PC-9 (cell line): Measurements from ENCODE around the gene SLAIN2. TPM values are rescaled to one million over a fixed set of nuclear protein-coding genes. Genes with fewer than 3 reads are reported as not detected.

ENCODE experiments used
- BruUV-seq: library from RNA; stranded (reverse); fragments of 400-500 nt; replicated peaks from 2 replicates; lab custom pipeline; 2021; lab: Mats Ljungman, UMichigan
- CTCF ChIA-PET: fragments of 300-600 bp; sonication (Branson Sonifier 250); formaldehyde crosslinking; loops from one replicate; lab custom pipeline; 2022; ENCODE audit warnings: antibody characterized with exemption; lab: Charles Lee
- POLR2A ChIA-PET: fragments of 300-600 bp; sonication (Branson Sonifier 250); formaldehyde crosslinking; loops from one replicate; lab custom pipeline; 2022; ENCODE audit warnings: antibody characterized with exemption; ENCODE audit not compliant: unreplicated experiment; lab: Charles Lee
- DNase-seq, 2 experiments: peaks; one replicate each; pipeline versions ENCODE4 v3.0.0 to v3.0.0-alpha.2; 2015 to 2022; ENCODE audit warnings: mixed read lengths in 1 of 2
- H2AFZ ChIP-seq: fragments of 200-600 bp; sonication (generic); 2 replicates; pipeline ENCODE4 v1.8.1; 2017; ENCODE audit warnings: antibody characterized with exemption
- H3F3A ChIP-seq: fragments of 200-600 bp; sonication (generic); 2 replicates; pipeline ENCODE4 v1.8.1; 2017; ENCODE audit warnings: antibody characterized with exemption, mild to moderate bottlenecking, low read depth; ENCODE audit not compliant: insufficient read depth
- H3K27ac ChIP-seq: fragments of 200-600 bp; sonication (generic); 2 replicates; pipeline ENCODE4 v1.6.1; 2016; ENCODE audit warnings: mixed run types
- H3K27me3 ChIP-seq: fragments of 200-600 bp; sonication (generic); 2 replicates; pipeline ENCODE4 v1.6.1; 2016; ENCODE audit warnings: low read depth, mixed run types; ENCODE audit not compliant: insufficient read depth
- H3K36me3 ChIP-seq: fragments of 200-600 bp; sonication (generic); 2 replicates; pipeline ENCODE4 v1.6.1; 2016; ENCODE audit warnings: low read depth, mixed run types
- H3K4me1 ChIP-seq: fragments of 200-600 bp; sonication (generic); replicated peaks from 2 replicates; pipeline ENCODE4 v1.6.1; 2016; ENCODE audit warnings: mixed run types; ENCODE audit not compliant: insufficient read depth
- H3K4me2 ChIP-seq: fragments of 200-600 bp; sonication (generic); 2 replicates; pipeline ENCODE4 v1.6.1; 2017; ENCODE audit warnings: mixed run types
- H3K4me3 ChIP-seq: fragments of 200-600 bp; sonication (generic); 2 replicates; pipeline ENCODE4 v1.6.1; 2016; ENCODE audit warnings: mixed run types
- H3K79me2 ChIP-seq: fragments of 200-600 bp; sonication (generic); 2 replicates; pipeline ENCODE4 v1.6.1; 2017; ENCODE audit warnings: low read depth, mixed run types
- H3K9me2 ChIP-seq: fragments of 200-600 bp; sonication (generic); 2 replicates; pipeline ENCODE4 v1.8.1; 2017; ENCODE audit warnings: mild to moderate bottlenecking; ENCODE audit not compliant: insufficient read depth
- H3K9me3 ChIP-seq: fragments of 200-600 bp; sonication (generic); 2 replicates; pipeline ENCODE4 v1.8.1; 2016; ENCODE audit warnings: low read depth; ENCODE audit not compliant: insufficient read depth
- H4K20me1 ChIP-seq: fragments of 200-600 bp; sonication (generic); 2 replicates; pipeline ENCODE4 v1.8.1; 2017; ENCODE audit not compliant: insufficient read depth
- EZH2 ChIP-seq: fragments of 200-600 bp; sonication (generic); IDR thresholded peaks from 2 replicates; pipeline ENCODE4 v1.8.0; 2017; ENCODE audit warnings: antibody characterized with exemption, low read depth
- intact Hi-C: fragments of 100-400 bp; cut with micrococcal nuclease; formaldehyde crosslinking; loops from one replicate; pipeline ENCODE4 v1.10.0; 2022; ENCODE audit not compliant: unreplicated experiment
- total RNA-seq: library from RNA; stranded (reverse); gene quantifications from 2 replicates; pipeline ENCODE4 v1.2.3, GENCODE V29; 2021
- TF ChIP-seq, protein P1 (sequence below): fragments of 200-600 bp; sonication (generic); conservative IDR thresholded peaks from 2 replicates; pipeline ENCODE4 v1.6.1; 2017; ENCODE audit warnings: mixed run types, antibody characterized with exemption, mild to moderate bottlenecking, moderate library complexity

The SLAIN2 gene
- total RNA-seq, 1 experiment from 2014 or later, result 70.4 TPM

DNA sequence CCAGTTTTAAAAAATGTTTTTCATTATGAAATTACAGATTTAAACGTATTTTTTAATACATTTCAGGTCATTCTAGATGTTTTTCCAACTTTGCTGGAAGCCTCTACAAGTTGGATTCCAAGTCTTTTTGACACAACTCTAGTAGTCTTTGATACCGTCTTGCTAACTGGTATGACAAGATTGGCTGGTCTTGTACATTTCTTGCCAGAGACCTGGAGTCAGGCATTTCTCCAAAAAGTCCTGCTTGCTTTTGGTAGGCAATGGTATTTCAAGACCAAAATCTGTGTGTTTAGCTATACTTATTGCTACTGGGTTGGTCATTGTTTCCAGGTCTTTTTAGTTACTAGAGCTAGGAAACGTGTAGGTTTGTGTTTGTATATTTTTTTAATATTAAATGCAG, 64.6 kb downstream of the SLAIN2 start:
- H3K27ac ChIP-seq, result no peak overlapping the region
- H3K79me2 ChIP-seq, result no peaks in the 10 kb centered on the region
- no peaks in the 10 kb centered on the region for H4K20me1 ChIP-seq
- H3F3A ChIP-seq, result no peaks in the 10 kb centered on the region
- no peaks in the 10 kb centered on the region for H3K4me1 ChIP-seq
- H3K4me2 ChIP-seq, result no peak overlapping the region
- intact Hi-C loops, result no loop called here
- no peak for DNase-seq
- H3K36me3 ChIP-seq, result no peaks in the 10 kb centered on the region
- CTCF ChIA-PET, result no interaction called here
- no peak for TF ChIP-seq EZH2
- TF ChIP-seq, protein P1, sequence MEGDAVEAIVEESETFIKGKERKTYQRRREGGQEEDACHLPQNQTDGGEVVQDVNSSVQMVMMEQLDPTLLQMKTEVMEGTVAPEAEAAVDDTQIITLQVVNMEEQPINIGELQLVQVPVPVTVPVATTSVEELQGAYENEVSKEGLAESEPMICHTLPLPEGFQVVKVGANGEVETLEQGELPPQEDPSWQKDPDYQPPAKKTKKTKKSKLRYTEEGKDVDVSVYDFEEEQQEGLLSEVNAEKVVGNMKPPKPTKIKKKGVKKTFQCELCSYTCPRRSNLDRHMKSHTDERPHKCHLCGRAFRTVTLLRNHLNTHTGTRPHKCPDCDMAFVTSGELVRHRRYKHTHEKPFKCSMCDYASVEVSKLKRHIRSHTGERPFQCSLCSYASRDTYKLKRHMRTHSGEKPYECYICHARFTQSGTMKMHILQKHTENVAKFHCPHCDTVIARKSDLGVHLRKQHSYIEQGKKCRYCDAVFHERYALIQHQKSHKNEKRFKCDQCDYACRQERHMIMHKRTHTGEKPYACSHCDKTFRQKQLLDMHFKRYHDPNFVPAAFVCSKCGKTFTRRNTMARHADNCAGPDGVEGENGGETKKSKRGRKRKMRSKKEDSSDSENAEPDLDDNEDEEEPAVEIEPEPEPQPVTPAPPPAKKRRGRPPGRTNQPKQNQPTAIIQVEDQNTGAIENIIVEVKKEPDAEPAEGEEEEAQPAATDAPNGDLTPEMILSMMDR, result no peak
- POLR2A ChIA-PET, result no interaction called here
- no peaks in the 10 kb centered on the region for H3K9me3 ChIP-seq
- no peak overlapping the region for H3K4me3 ChIP-seq
- no peaks in the 10 kb centered on the region for H3K9me2 ChIP-seq
- no TSS peak for BruUV-seq
- H3K27me3 ChIP-seq, result no peaks in the 10 kb centered on the region
- H2AFZ ChIP-seq, result no peak overlapping the region

DNA sequence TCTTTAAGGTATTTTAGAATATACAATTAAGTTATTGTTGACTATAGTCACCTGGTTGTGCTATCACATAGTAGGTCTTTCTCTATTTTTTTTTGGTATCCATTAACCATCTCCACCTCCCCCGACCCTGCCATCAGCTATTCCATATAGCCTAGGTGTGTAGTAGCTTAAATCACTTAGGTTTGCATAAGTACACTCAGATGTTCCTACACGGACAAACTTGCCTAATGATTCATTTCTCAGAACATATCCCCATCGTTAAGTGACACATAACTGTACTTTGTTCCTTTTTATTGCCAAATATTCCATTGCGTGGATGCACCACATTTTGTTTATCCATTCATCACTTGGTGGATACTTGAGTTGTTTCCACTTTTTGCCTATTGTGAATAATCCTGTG, 67.9 kb downstream of the SLAIN2 start:
- intact Hi-C loops, result no loop called here
- BruUV-seq, result no TSS peak
- H3K9me3 ChIP-seq, result no peaks in the 10 kb centered on the region
- H3K4me3 ChIP-seq, result no peak overlapping the region
- H3K36me3 ChIP-seq, result no peaks in the 10 kb centered on the region
- no peaks in the 10 kb centered on the region for H3K27me3 ChIP-seq
- no peaks in the 10 kb centered on the region; the same call in 1 of the 2 replicates for H4K20me1 ChIP-seq
- no peak overlapping the region for H2AFZ ChIP-seq
- CTCF ChIA-PET, result no interaction called here
- no peaks in the 10 kb centered on the region for H3K79me2 ChIP-seq
- no peak for DNase-seq
- POLR2A ChIA-PET, result no interaction called here
- H3K4me2 ChIP-seq, result no peak overlapping the region
- H3F3A ChIP-seq, result no peaks in the 10 kb centered on the region
- H3K4me1 ChIP-seq, result no peaks in the 10 kb centered on the region
- H3K27ac ChIP-seq, result no peak overlapping the region
- TF ChIP-seq EZH2, result no peak
- TF ChIP-seq, protein P1, result no peak
- H3K9me2 ChIP-seq, result no peaks in the 10 kb centered on the region

DNA sequence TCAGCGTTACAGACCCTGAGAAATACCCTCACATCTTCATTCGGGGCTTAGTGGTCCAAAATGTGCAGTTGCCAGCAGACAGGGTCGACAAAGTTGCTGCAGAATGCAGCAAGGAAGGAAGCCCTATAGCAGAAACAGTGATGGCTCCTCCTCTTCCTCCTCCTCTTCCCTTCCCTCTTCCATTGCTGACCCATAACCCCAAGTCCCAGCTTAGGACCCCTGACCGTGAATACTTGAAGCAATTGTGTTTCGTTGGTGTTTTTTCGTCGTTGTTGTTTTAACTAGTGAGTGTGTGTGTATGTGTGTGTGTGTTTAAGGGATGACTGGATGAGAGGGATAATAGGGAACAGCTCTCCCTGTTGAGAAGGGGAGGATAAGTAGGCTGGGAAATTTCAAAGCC, 69.5 kb downstream of the SLAIN2 start:
- H2AFZ ChIP-seq, result no peak overlapping the region
- no peaks in the 10 kb centered on the region for H3F3A ChIP-seq
- H4K20me1 ChIP-seq, result no peaks in the 10 kb centered on the region; the same call in 1 of the 2 replicates
- H3K4me2 ChIP-seq, result no peak overlapping the region
- no peaks in the 10 kb centered on the region for H3K79me2 ChIP-seq
- POLR2A ChIA-PET, result no interaction called here
- TF ChIP-seq EZH2, result no peak
- TF ChIP-seq, protein P1, result no peak
- CTCF ChIA-PET, result no interaction called here
- no TSS peak for BruUV-seq
- no peaks in the 10 kb centered on the region for H3K4me1 ChIP-seq
- no peak overlapping the region for H3K4me3 ChIP-seq
- H3K9me2 ChIP-seq, result no peaks in the 10 kb centered on the region
- H3K27ac ChIP-seq, result no peak overlapping the region
- H3K36me3 ChIP-seq, result no peaks in the 10 kb centered on the region
- H3K27me3 ChIP-seq, result no peaks in the 10 kb centered on the region
- intact Hi-C loops, result no loop called here
- no peaks in the 10 kb centered on the region for H3K9me3 ChIP-seq
- no peak for DNase-seq
